M059J (cell line): Measurements from ENCODE around the gene IFT22. TPM values are rescaled to one million over a fixed set of nuclear protein-coding genes. Genes with fewer than 3 reads are reported as not detected.
A peak's percentile ranks its signal among the peaks of the same experiment; 100 is the strongest.
"Not testable (repeated sequence)": the region's sequence is repeated elsewhere in the genome, so short reads cannot be mapped to it uniquely, and the experiment has no call there.

ENCODE experiments used
- DNase-seq: peaks from one replicate; pipeline ENCODE4 v3.0.0-alpha.2; 2012; ENCODE audit warnings: low read depth
- total RNA-seq: library from RNA; depleted of rRNA; stranded (reverse); fragments of >200 nt; shearing (Covaris generic); gene quantifications from 2 replicates; pipeline ENCODE4 v1.2.3, GENCODE V29; 2014; rRNA removed

The IFT22 gene
- 39.2 and 45.7 TPM in 2 replicates for total RNA-seq

DNA sequence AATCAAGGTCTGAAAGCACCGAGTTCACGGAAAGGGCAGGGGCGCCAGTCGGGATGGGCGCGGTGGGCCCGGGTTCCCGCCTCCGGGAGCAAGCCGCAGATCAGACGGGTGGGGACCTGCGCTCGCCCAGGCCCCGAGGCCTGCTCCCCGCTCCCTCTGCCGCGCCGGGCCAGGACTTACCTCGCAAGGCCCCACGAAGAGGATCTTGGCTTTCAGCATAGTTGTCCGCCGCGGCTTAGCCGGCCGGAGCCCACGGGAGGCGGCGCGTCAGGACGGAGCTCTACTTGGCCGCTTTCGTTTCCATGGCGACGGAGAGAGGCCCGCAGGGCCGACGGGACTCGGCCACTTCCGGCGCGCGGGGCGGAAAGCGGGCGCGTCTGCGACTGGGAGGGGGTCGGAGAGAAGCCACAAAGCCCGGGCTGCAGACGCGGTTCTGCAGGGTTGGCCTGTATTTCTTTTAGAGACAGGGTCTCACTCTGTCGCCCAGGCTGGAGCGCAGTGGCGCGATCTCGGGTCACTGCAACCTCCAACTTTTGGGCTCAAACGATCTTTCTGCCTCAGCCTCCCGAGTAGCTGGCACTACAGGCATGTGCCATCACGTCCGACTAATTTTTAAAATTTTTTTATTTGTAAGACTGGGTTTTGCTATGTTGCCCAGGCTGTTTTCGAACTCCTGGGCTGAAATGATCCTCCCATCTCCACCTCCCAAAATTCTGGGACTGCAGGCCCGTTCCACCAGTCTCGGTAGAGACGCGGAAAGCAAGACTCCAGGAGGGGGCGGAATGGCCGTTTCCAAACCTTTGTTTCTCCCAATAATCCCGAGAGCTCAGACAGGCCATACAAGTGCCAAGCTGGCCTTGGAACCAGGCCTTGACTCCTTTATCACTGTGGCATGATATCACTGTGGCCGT, at the start of gene IFT22:
TSS of gene IFT22 (minus strand) at position 322 of the 911 bp plus-strand sequence. CDS start at position 219, 103 bp downstream.
- DNase-seq: peak; percentile 93

DNA sequence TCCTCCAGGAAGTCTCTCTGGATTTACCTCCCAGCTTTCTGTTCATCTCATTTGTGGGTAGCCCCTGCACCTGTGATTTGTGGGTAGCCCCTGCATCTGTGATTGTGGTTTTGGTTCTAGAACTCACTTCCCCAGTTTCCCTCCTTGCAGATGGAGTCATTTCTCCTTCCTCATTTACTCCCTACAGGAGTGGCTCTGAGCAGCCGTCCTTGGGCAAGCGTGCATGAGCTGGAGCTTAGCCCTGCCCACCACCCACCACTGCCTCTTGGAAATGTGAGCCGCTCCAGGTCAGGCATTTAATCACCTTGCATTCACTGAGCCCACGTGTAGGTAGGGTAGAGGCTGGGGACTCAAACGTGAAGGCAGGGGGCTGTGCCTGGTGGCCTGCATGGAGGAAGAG, 49.2 kb upstream of the IFT22 start:
- no peak for DNase-seq

- DNase-seq: no peak
These were observed 47.0 kb upstream of the IFT22 start for GRCh38 chr7:101368422-101369165.

DNA sequence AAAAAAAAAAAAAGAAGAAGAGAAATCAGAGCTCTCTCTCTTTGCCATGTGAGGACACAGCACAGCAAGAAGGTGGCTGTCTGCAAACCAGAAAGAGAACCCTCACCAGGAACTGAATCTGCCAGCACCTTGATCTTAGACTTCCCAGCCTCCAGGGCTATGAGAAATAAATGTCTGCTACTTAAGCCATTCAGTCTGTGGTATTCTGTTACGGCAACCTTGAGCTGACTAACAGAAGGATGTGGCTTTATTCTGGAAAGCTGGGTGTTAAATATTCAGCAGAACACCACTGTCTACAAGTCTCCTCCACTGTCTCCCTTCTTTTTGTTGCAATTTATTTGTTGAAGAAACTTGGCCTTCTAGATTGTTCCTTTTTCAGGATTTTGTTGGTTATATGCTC, 46.1 kb upstream of the IFT22 start:
- no peak for DNase-seq

DNA sequence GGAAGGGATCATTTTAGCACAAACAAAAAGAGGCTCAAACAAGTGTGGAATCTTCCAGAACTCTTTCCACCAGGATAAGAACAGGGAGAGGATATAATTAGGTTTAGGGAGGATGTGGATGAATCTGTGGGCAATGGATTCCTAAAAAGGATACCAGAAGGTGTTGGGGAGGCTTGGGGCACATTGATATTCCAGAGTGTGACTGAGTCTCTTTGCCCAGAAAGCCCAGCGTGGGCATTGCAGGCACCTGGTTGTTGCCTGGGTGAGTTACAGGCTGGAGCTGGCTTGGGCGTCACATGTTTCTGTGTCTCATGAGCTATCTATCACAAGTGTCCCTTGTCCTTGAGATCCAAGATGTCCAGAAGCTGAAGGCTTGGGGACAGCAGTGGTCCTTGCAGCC, 44.3 kb upstream of the IFT22 start:
- DNase-seq: no peak

DNA sequence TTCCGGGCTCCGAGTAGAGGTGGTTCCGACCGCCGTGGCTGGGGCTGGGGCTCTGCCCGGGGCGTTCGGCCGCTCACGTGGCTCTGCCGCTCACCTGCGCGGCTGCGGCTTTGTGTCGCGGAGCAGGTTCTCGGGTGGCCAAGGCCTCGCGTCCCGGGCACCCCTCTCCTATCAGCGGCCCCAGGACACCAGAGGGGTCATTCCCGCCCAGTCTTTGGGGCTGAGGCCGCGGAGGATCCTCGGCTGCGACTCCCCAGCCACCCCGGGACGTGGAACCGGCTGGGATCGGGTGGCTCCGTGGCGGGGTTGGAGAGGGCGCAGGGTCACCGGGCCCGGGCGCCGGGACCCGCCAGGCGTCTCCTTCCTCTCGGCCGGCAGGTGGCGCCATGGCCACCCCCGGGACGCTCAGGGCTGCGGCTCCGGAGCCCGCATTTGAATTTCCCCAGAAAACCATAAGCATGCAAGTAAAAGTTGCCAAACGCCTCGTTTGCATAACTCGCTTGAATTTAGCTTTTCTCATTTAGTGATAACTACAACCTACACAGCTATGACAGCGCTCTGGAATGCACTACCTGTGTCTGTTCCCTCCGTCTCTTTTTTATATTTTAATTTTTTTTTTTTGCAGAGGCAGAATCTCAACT, 42.2 kb upstream of the IFT22 start:
- peak; percentile 50 for DNase-seq

DNA sequence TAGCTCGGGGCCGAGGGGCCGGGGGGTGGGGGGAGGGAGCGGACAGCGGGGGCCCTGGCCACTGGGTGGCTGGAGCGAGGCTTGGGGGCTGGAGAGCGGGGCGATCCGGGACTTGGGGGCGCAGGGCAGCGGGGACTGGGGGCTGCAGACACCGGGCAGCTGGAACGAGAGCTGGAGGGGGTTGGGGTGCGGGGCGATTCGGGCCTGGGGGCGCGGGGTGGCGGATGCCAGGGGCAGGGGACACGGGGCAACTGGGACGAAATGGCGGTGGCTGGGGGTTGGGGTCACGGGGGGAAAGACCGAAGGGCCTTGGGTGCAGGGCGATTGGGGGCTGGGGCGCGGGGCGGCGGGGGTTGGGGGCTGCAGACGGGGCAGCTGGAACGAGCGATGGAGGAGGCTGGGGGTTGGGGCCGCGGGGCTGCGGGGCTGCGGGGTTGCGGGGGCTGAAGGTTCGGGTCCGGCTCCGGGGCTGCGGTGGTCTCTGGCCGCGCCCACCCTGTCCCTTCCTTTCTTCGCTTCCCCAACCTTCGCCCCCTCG, 41.7 kb upstream of the IFT22 start:
- DNase-seq: no peak

DNA sequence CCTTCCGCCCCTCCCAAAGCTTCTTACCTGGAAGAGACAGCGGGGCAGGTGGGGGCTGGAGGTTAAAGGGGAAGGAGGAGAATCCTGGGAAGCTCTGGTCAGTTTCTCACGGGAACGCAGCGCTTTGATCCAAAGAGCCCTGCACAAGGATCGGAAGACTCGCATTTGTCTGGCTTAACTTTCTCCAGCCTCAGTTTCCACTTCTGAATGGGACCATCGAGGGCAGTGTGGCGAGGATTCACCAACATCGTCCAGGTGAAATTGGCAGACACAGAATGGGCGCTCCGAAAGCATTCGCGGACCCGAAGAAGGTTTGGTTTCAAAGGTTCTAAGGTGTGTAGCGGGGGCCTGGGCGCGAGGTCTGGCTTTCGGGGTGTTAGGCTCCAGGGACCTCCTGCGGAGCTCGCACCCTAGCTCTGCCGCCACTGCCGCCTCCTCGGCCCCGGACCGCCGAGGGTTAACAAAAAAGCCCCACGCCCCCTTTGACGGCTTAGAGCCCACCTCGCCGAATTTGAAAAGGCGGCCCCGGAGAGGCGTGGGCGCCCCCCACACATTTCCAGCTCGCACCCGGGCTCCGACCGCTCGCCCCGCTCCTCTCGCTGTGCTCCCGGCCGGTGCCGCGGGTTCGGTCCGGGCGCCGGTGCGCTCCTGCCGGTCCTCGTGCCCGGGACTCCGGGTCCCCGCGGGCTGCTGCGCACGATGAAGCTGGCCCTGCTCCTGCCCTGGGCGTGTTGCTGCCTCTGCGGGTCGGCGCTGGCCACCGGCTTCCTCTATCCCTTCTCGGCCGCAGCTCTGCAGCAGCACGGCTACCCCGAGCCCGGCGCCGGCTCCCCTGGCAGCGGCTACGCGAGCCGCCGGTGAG, 41.0 kb upstream of the IFT22 start, which contains the start of gene COL26A1:
TSS of gene COL26A1 (plus strand) at position 542 of the 862 bp plus-strand sequence. CDS start at position 700, 158 bp downstream.
- peak; percentile 58 for DNase-seq

DNA sequence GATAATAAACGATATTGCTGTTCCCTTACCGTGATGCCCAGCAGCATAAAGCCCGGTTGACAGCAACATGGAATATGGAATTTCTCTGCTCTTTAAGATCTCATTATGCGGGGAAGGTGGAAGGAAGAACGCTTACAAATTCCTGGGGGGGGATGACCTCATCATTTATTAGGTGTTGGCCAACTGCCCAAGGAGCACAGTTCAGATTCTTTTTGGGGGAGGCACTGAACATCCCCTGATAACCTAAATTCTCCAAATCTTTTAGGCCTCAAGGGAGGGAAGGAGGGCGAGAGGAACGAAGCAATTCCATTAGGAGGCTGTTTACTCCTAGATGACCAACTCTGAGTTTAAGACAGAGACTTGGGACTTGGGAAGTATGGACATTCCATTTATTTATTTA, 35.8 kb upstream of the IFT22 start:
- no peak for DNase-seq

DNA sequence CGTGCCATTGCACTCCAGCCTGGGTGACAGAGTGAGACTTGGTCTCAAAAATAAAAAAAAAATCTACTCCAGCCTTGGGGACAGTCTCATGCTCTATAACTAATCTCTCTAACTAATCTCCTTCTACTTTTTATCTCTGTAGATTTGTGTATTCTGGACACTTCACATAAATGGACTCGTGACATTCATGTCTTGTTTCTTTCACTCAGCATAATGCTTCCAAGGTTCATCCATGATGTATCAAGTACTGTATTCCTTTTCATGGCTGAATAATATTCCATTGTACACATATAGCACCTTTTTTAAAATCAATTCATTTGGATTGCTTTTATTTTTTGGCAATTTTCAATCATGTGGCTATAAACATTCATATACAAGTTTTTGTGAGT, 31.3 kb upstream of the IFT22 start:
- DNase-seq: no peak

GRCh38 chr7:101349300-101349699, 27.7 kb upstream of the IFT22 start:
- not testable (repeated sequence) for DNase-seq

GRCh38 chr7:101348456-101349067, 26.9 kb upstream of the IFT22 start:
- not testable (repeated sequence) for DNase-seq

GRCh38 chr7:101347477-101347876, 25.9 kb upstream of the IFT22 start:
- DNase-seq: no peak

DNA sequence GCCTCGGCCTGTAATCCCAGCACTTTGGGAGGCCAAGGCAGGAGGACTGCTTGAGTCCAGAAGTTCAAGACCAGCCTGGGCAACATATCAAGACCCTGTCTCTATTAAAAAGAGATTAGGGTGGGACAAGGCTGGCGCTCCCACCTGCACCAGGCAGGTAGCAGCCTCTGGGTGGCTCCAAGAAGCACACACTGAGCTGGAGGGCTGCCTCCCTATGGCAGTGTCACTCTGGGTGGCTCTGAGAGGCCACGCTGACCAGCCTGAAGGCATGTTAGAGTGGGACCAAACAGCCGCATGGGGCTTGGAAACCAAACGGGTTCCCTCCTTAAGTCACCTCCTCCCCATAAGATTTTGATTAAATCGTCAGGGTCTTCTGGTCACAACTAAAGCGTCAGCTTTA, 21.3 kb upstream of the IFT22 start:
- DNase-seq: no peak

GRCh38 chr7:101340379-101340778, 18.8 kb upstream of the IFT22 start:
- DNase-seq: no peak

DNA sequence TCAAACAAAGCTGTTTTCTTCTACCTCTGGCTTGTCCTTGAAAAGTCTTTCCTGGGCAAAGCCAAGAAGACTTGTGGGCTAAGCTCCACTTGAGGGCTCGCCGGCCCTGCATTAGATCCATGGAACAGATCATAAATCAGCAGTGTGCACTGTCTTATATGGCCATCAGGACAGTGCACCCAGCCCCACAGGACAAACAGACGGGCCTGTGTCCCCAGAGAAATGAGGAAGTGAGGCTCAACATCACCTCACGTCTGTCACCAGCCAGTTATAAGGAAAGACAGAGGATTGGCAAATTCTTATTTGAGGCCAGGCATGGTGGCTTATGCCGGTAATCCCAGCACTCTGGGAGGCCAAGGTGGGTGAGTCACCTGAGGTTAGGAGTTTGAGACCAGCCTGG, 12.3 kb upstream of the IFT22 start:
- DNase-seq: peak; percentile 16

GRCh38 chr7:101332026-101332425, 10.4 kb upstream of the IFT22 start:
- no peak for DNase-seq

GRCh38 chr7:101330011-101330484, 8.4 kb upstream of the IFT22 start:
- no peak for DNase-seq

- DNase-seq: no peak
These were observed 6.5 kb upstream of the IFT22 start for GRCh38 chr7:101328159-101328558.

GRCh38 chr7:101319401-101319800, 2.2 kb downstream of the IFT22 start:
- DNase-seq: peak; percentile 7
